Spinal cord (tissue), 10 donors: ENCODE measurements around the gene DHX34. TPM values are rescaled to one million over a fixed set of nuclear protein-coding genes. Genes with fewer than 3 reads are reported as not detected.

Experiments used
- DNase-seq, 6 donors: peaks; one replicate each; pipeline versions ENCODE4 v3.0.0 to v3.0.0-alpha.2; 2013 to 2015; ENCODE audit warnings: low spot score in 6 of 6, low read depth in 4 of 6
- H3K27ac ChIP-seq: one replicate; pipeline ENCODE4 v1.5.1; 2013; ENCODE audit warnings: low read depth, low read length, control low read depth
- H3K27me3 ChIP-seq: one replicate; pipeline ENCODE4 v1.6.1; 2013; ENCODE audit warnings: low read length; ENCODE audit not compliant: control insufficient read depth, insufficient read depth
- H3K36me3 ChIP-seq: one replicate; pipeline ENCODE4 v1.6.1; 2013; ENCODE audit warnings: low read length; ENCODE audit not compliant: control insufficient read depth, insufficient read depth
- H3K4me1 ChIP-seq: one replicate; pipeline ENCODE4 v1.6.1; 2013; ENCODE audit warnings: low read length; ENCODE audit not compliant: control insufficient read depth, insufficient read depth
- H3K4me3 ChIP-seq: one replicate; pipeline ENCODE4 v1.5.1; 2013; ENCODE audit warnings: low read depth, low read length, control low read depth
- H3K9me3 ChIP-seq: one replicate; pipeline ENCODE4 v1.6.1; 2013; ENCODE audit warnings: low read length; ENCODE audit not compliant: control insufficient read depth, insufficient read depth
- WGBS: methylation state at CpG from one replicate; pipeline ENCODE4 v1.1.5; 2013; ENCODE audit warnings: missing lambda C conversion rate; ENCODE audit not compliant: insufficient coverage; 5-methylcytosine and 5-hydroxymethylcytosine counted together
- polyA plus RNA-seq, 2 donors: library from polyadenylated mRNA; unstranded; fragments of 120-200 nt; gene quantifications; one replicate each; pipeline ENCODE4 v1.2.1, GENCODE V29; 2013; ENCODE audit not compliant: insufficient read length in 2 of 2
- total RNA-seq, 2 donors: library from RNA; depleted of rRNA in 1 of 2; stranded (reverse); fragments of 120-200 nt in 1 of 2; fragments of >200 nt in 1 of 2; gene quantifications; one replicate each; pipeline versions ENCODE4 v1.2.3 to v1.2.4, GENCODE V29; 2013 to 2014
- donor health status: healthy.

DHX34 gene
- total and polyA plus RNA-seq, 4 donors: 7.1 to 18.9 (median 14.5) TPM

DNA sequence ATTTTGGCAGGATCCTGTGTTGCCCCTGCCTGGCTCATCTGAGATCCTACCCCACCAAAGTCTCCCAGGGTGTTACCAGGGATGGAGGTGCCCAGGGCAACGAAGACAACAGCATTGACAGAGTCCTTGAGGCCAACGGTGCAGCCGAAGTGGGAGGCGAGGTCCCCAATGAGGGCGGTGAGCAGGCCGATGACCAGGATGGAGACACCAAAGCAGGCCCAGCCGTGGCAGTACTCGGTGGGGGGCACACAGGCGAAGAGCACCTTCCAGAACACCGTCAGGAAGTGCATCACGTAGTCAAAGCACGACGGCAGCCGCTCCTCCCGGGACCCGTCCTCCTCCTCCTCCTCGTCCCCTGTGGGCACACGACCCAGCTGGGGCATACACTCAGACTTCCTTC is 83.0 kb downstream of the DHX34 start:
- Histone ChIP-seq H3K27me3 (peaks cover 27% of the 10 kb centered on the region), H3K9me3 (no peaks in the 10 kb centered on the region), H3K36me3 (peaks cover 5% of the 10 kb centered on the region), H3K27ac (no peak overlapping the region), H3K4me1 (peaks cover 42% of the 10 kb centered on the region), H3K4me3 (no peak overlapping the region)
- no peak for DNase-seq
- WGBS: 77% methylated on average over 18 of the region's 18 CpGs

Other genes with a start within 250 kb of the DHX34 start
- 10 to 100 TPM in 1 of 2 donors, 1 to 10 TPM in 1; 9.5 to 15.8 TPM for gene ZC3H4, start 235.5 kb upstream of the DHX34 start, total RNA-seq
- gene ZC3H4, start 235.5 kb upstream of the DHX34 start, polyA plus RNA-seq: 10 to 100 TPM; 32.9 to 35.2 TPM
- 10 to 100 TPM; 89.8 to 92.7 TPM for gene SAE1, start 218.5 kb upstream of the DHX34 start, total RNA-seq
- 100 to 1,000 TPM; 118 to 121 TPM for gene SAE1, start 218.5 kb upstream of the DHX34 start, polyA plus RNA-seq
- gene BBC3, start 118.1 kb upstream of the DHX34 start, total RNA-seq: 1 to 10 TPM; 2.8 to 5.3 TPM
- gene BBC3, start 118.1 kb upstream of the DHX34 start, polyA plus RNA-seq: 10 to 100 TPM; 13.3 to 15.2 TPM
- 1 to 10 TPM; 4.3 to 9.7 TPM for gene CCDC9, start 92.8 kb upstream of the DHX34 start, total RNA-seq
- gene CCDC9, start 92.8 kb upstream of the DHX34 start, polyA plus RNA-seq: 10 to 100 TPM; 20.4 to 25.3 TPM
- gene INAFM1, start 74.4 kb upstream of the DHX34 start, total RNA-seq: 1 to 10 TPM; 1.6 to 9.6 TPM
- gene INAFM1, start 74.4 kb upstream of the DHX34 start, polyA plus RNA-seq: 10 to 100 TPM; 23.0 to 29.2 TPM
- 1 to 10 TPM; 2.0 to 4.8 TPM for gene C5AR1, start 39.5 kb upstream of the DHX34 start, total RNA-seq
- gene C5AR1, start 39.5 kb upstream of the DHX34 start, polyA plus RNA-seq: 1 to 10 TPM; 3.0 to 3.5 TPM
- gene C5AR2, start 17.1 kb upstream of the DHX34 start, total RNA-seq: 1 to 10 TPM in 1 of 2 donors, under 1 TPM in 1; 0.99 to 1.8 TPM
- gene C5AR2, start 17.1 kb upstream of the DHX34 start, polyA plus RNA-seq: under 1 TPM; 0.49 to 0.51 TPM
- gene MEIS3, start 70.2 kb downstream of the DHX34 start, total RNA-seq: 10 to 100 TPM; 35.4 to 48.1 TPM
- 100 to 1,000 TPM; 115 to 117 TPM for gene MEIS3, start 70.2 kb downstream of the DHX34 start, polyA plus RNA-seq
- 10 to 100 TPM in 1 of 2 donors, 1 to 10 TPM in 1; 3.2 to 22.9 TPM for gene SLC8A2, start 122.6 kb downstream of the DHX34 start, total RNA-seq
- 10 to 100 TPM; 24.0 to 37.5 TPM for gene SLC8A2, start 122.6 kb downstream of the DHX34 start, polyA plus RNA-seq
- 1 to 10 TPM; 7.1 to 9.8 TPM for gene KPTN, start 134.9 kb downstream of the DHX34 start, total RNA-seq
- gene KPTN, start 134.9 kb downstream of the DHX34 start, polyA plus RNA-seq: 10 to 100 TPM; 25.2 to 29.0 TPM
- 10 to 100 TPM; 60.6 to 69.6 TPM for gene NAPA, start 165.7 kb downstream of the DHX34 start, total RNA-seq
- 100 to 1,000 TPM; 192 to 203 TPM for gene NAPA, start 165.7 kb downstream of the DHX34 start, polyA plus RNA-seq
- gene ZNF541, start 223.8 kb downstream of the DHX34 start, total RNA-seq: under 1 TPM; 0.22 to 0.50 TPM
- gene ZNF541, start 223.8 kb downstream of the DHX34 start, polyA plus RNA-seq: under 1 TPM; 0.41 to 0.59 TPM